ENCODE data around the gene NIPBL. TPM values are rescaled to one million over a fixed set of nuclear protein-coding genes. Genes with fewer than 3 reads are reported as not detected.

Gene NIPBL
- total RNA-seq, 1 experiment from 2014 or later, result 61.3 TPM

GRCh38 chr5:36943584-36943983, 67.0 kb downstream of the NIPBL start:
- Histone ChIP-seq H2BK120ac (ENCODE audit: low read depth, low read length, poor library complexity, severe bottlenecking) (no peak overlapping the region), H3K4ac (ENCODE audit: low read depth, low read length) (no peak overlapping the region), H4K20me1 (ENCODE audit: control insufficient read depth, insufficient read depth, insufficient read length) (no peaks in the 10 kb centered on the region), H3K23ac (ENCODE audit: insufficient read length, low read depth, low read length) (no peak overlapping the region), H2BK15ac (ENCODE audit: low read depth, low read length) (no peak overlapping the region), H2AFZ (ENCODE audit: low read length) (no peak overlapping the region), H4K91ac (ENCODE audit: insufficient read length, low read depth, low read length) (no peak overlapping the region), H2BK5ac (ENCODE audit: insufficient read length, low read length) (no peak overlapping the region), H3K23me2 (ENCODE audit: insufficient read length, low read depth, low read length, poor library complexity, severe bottlenecking) (no peaks in the 10 kb centered on the region), H3K56ac (ENCODE audit: insufficient read length, low read depth, low read length) (no peak overlapping the region), H3K4me1 (ENCODE audit: insufficient read depth, low read length) (no peaks in the 10 kb centered on the region), H2AK5ac (ENCODE audit: insufficient read length, low read length) (no peak overlapping the region), H3K4me2 (ENCODE audit: insufficient read depth, insufficient read length, low read length) (no peak overlapping the region), H2BK12ac (ENCODE audit: insufficient read length, low read depth, low read length) (no peak overlapping the region), H3K79me1 (ENCODE audit: insufficient read depth, low read depth, low read length, poor library complexity, severe bottlenecking) (no peaks in the 10 kb centered on the region), H3T11ph (ENCODE audit: low read length) (no peak overlapping the region), H2BK20ac (ENCODE audit: low read depth, low read length, poor library complexity, severe bottlenecking) (no peak overlapping the region), H3K9ac (ENCODE audit: extremely low read depth, insufficient read length, low read length) (no peak overlapping the region), H3K27me3 (ENCODE audit: insufficient read depth, low read length) (no peaks in the 10 kb centered on the region), H4K8ac (replicated peaks; ENCODE audit: insufficient read length, low read depth, low read length) (no peak overlapping the region), H3K9me3 (ENCODE audit: control insufficient read depth, low read depth, low read length) (no peaks in the 10 kb centered on the region), H3K14ac (ENCODE audit: insufficient read depth, low read length) (no peak overlapping the region), H4K5ac (ENCODE audit: insufficient read length, low read depth, low read length) (no peak overlapping the region), H3K79me2 (ENCODE audit: insufficient read depth, low read length) (peaks cover 5% of the 10 kb centered on the region; the same call in 1 of the 2 replicates), H3K27ac (ENCODE audit: insufficient read length, low read depth, low read length) (no peak overlapping the region), H3K18ac (ENCODE audit: insufficient read length, low read depth, low read length) (no peak overlapping the region)
- no peak overlapping the region for H3K4me3 Mint-ChIP-seq
- H3K27ac Mint-ChIP-seq, result peak overlapping the region in 1 of 3 experiments; percentile 94; a peak in 2 of 7 replicates
- H3K4me1 Mint-ChIP-seq, result peaks cover 17 to 29% of the 10 kb centered on the region in 2 experiments
- no peaks in the 10 kb centered on the region; a peak in 1 of 7 replicates for H3K36me3 Mint-ChIP-seq (ENCODE audit: insufficient read depth in 1 of 3, low read depth in 3 of 3)
- DNase-seq, result no peak
- H3K9me3 Mint-ChIP-seq, result no peaks in the 10 kb centered on the region
- no CpG with 5 or more reads among the region's 1 CpG for WGBS (ENCODE audit: extremely low coverage, insufficient read length, low lambda C conversion rate)
- no peak for TF ChIP-seq CTCF (conservative IDR thresholded peaks at IDR 0.05)
- H3K27me3 Mint-ChIP-seq (ENCODE audit: low read depth), result no peaks in the 10 kb centered on the region

Measured in H9 (cell line).